Measurements from ENCODE around the gene ACAA1. TPM values are rescaled to one million over a fixed set of nuclear protein-coding genes. Genes with fewer than 3 reads are reported as not detected.
"Not testable (repeated sequence)": the region's sequence is repeated elsewhere in the genome, so short reads cannot be mapped to it uniquely, and the experiment has no call there.

Gene ACAA1
- total RNA-seq, 4 donors from 2014 or later, result 123 to 278 (median 204) TPM

GRCh38 chr3:38163117-38163840 lies 26.4 kb upstream of the ACAA1 start:
- H3K27ac ChIP-seq, result peak overlapping the region; percentile 93 to 97 (median 96)
- in situ Hi-C loops (cut with MboI; ENCODE audit: low pct_ligation_motif_present in 1 of 4, low pct_unique_long_range_greater_than_20kb in 1 of 4, low sequenced_read_pairs in 3 of 4) (no loop called here), intact Hi-C loops (cut with DNase I; ENCODE audit: low total_unique reads) (no loop called here)
- TF ChIP-seq, protein P1, sequence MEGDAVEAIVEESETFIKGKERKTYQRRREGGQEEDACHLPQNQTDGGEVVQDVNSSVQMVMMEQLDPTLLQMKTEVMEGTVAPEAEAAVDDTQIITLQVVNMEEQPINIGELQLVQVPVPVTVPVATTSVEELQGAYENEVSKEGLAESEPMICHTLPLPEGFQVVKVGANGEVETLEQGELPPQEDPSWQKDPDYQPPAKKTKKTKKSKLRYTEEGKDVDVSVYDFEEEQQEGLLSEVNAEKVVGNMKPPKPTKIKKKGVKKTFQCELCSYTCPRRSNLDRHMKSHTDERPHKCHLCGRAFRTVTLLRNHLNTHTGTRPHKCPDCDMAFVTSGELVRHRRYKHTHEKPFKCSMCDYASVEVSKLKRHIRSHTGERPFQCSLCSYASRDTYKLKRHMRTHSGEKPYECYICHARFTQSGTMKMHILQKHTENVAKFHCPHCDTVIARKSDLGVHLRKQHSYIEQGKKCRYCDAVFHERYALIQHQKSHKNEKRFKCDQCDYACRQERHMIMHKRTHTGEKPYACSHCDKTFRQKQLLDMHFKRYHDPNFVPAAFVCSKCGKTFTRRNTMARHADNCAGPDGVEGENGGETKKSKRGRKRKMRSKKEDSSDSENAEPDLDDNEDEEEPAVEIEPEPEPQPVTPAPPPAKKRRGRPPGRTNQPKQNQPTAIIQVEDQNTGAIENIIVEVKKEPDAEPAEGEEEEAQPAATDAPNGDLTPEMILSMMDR (IDR thresholded peaks at IDR 0.05), result peak; percentile 8 to 23 (median 20)
- no peak for TF ChIP-seq EP300 (IDR thresholded peaks at IDR 0.05; ENCODE audit: low read depth)
- TF ChIP-seq POLR2AphosphoS5 (IDR thresholded peaks at IDR 0.05), result no peak
- 86 to 90% methylated on average over 8 to 12 of the region's 12 CpGs for WGBS, 2 donors (ENCODE audit: low coverage in 1 of 2)
- no peaks in the 10 kb centered on the region for H3K9me3 ChIP-seq
- DNase-seq, result no peak
- H3K4me3 ChIP-seq, result no peak overlapping the region
- no peaks in the 10 kb centered on the region for H3K27me3 ChIP-seq
- H3K4me1 ChIP-seq, result peaks cover 8 to 30% (median 18%) of the 10 kb centered on the region in 4 donors
- H3K36me3 ChIP-seq, result no peaks in the 10 kb centered on the region

DNA sequence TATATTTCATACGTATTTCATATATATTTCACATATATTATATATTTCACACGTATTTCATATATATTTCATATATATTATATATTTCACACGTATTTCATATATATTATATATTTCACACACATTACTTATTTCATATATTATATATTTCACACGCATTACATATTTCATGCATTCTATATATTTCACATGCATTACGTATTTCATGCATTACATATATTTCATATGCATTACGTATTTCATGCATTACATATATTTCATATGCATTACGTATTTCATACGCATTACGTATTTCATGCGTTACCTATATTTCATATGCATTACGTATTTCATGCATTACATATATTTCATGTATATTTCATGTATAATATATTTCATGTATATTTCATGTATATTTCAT lies 23.8 kb upstream of the ACAA1 start:
- 90 to 95% methylated on average over 11 of the region's 11 CpGs for WGBS, 2 donors (ENCODE audit: low coverage in 1 of 2)

GRCh38 chr3:38158472-38158871 lies 21.5 kb upstream of the ACAA1 start:
- no peak for DNase-seq
- WGBS, 2 donors (ENCODE audit: low coverage in 1 of 2), result 81 to 87% methylated on average over 5 of the region's 5 CpGs
- Histone ChIP-seq H3K9me3 (no peaks in the 10 kb centered on the region), H3K36me3 (no peaks in the 10 kb centered on the region), H3K4me3 (no peak overlapping the region), H3K4me1 (peaks cover 0 to 6% (median 0%) of the 10 kb centered on the region in 4 donors), H3K27ac (no peak overlapping the region), H3K27me3 (no peaks in the 10 kb centered on the region)
- TF ChIP-seq, protein P1 (IDR thresholded peaks at IDR 0.05), result no peak
- no peak for TF ChIP-seq POLR2AphosphoS5 (IDR thresholded peaks at IDR 0.05)
- no peak for TF ChIP-seq EP300 (IDR thresholded peaks at IDR 0.05; ENCODE audit: low read depth)
- no peak for TF ChIP-seq POLR2A (IDR thresholded peaks at IDR 0.05)
- intact Hi-C loops (cut with DNase I; ENCODE audit: low total_unique reads), result no loop called here
- in situ Hi-C loops (cut with MboI; ENCODE audit: low pct_ligation_motif_present in 1 of 4, low pct_unique_long_range_greater_than_20kb in 1 of 4, low sequenced_read_pairs in 3 of 4), result no loop called here

More for the DNA sequence above, 23.8 kb upstream of the ACAA1 start:
- intact Hi-C loops (cut with DNase I; ENCODE audit: low total_unique reads); in situ Hi-C loops (cut with MboI; ENCODE audit: low pct_ligation_motif_present in 1 of 4, low pct_unique_long_range_greater_than_20kb in 1 of 4, low sequenced_read_pairs in 3 of 4); H3K4me3 ChIP-seq; DNase-seq; H3K27ac ChIP-seq; H3K9me3 ChIP-seq; H3K27me3 ChIP-seq; H3K4me1 ChIP-seq; H3K36me3 ChIP-seq: not testable (repeated sequence)

GRCh38 chr3:38157595-38157994 lies 20.7 kb upstream of the ACAA1 start:
- Histone ChIP-seq H3K36me3 (no peaks in the 10 kb centered on the region), H3K4me1 (peaks cover 0 to 6% (median 0%) of the 10 kb centered on the region in 4 donors), H3K27me3 (no peaks in the 10 kb centered on the region), H3K4me3 (no peak overlapping the region), H3K9me3 (no peaks in the 10 kb centered on the region), H3K27ac (no peak overlapping the region)
- TF ChIP-seq, protein P1 (IDR thresholded peaks at IDR 0.05), result no peak
- no peak for TF ChIP-seq POLR2A (IDR thresholded peaks at IDR 0.05)
- TF ChIP-seq POLR2AphosphoS5 (IDR thresholded peaks at IDR 0.05), result no peak
- TF ChIP-seq EP300 (IDR thresholded peaks at IDR 0.05; ENCODE audit: low read depth), result no peak
- no peak for DNase-seq
- WGBS, 2 donors (ENCODE audit: low coverage in 1 of 2), result 70 to 85% methylated on average over 3 of the region's 3 CpGs
- intact Hi-C loops (cut with DNase I; ENCODE audit: low total_unique reads) (no loop called here), in situ Hi-C loops (cut with MboI; ENCODE audit: low pct_ligation_motif_present in 1 of 4, low pct_unique_long_range_greater_than_20kb in 1 of 4, low sequenced_read_pairs in 3 of 4) (no loop called here)

DNA sequence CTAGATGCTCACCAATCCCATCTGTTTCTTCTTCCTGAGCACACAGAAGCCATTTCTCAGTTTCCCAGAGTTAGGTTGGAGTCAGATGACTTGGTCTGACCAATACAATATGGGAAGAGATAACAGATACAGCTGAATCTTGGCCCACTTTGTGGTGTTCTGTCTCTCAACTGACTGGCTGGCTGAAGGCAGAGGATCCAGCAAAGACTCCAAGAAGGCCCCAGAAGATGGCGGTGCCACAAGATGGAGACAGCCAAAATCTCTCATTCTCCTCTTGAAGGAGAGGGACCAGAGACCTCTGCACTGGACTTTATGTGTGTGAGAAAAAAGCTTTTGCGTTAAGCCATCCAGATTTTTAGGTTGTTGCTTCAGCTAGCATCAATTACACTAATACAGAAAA lies 20.2 kb upstream of the ACAA1 start:
- no peaks in the 10 kb centered on the region for H3K27me3 ChIP-seq
- H3K4me3 ChIP-seq, result no peak overlapping the region
- peaks cover 0 to 6% (median 0%) of the 10 kb centered on the region in 4 donors for H3K4me1 ChIP-seq
- no peak for DNase-seq
- no peaks in the 10 kb centered on the region for H3K36me3 ChIP-seq
- TF ChIP-seq POLR2AphosphoS5 (IDR thresholded peaks at IDR 0.05) (no peak), EP300 (IDR thresholded peaks at IDR 0.05; ENCODE audit: low read depth) (no peak), POLR2A (IDR thresholded peaks at IDR 0.05) (no peak)
- TF ChIP-seq, protein P1 (IDR thresholded peaks at IDR 0.05), result no peak
- no peak overlapping the region for H3K27ac ChIP-seq
- H3K9me3 ChIP-seq, result no peaks in the 10 kb centered on the region
- in situ Hi-C loops (cut with MboI; ENCODE audit: low pct_ligation_motif_present in 1 of 4, low pct_unique_long_range_greater_than_20kb in 1 of 4, low sequenced_read_pairs in 3 of 4) (no loop called here), intact Hi-C loops (cut with DNase I; ENCODE audit: low total_unique reads) (no loop called here)
- WGBS, 2 donors (ENCODE audit: low coverage in 1 of 2), result 99 to 100% methylated on average over 2 of the region's 2 CpGs

All from transverse colon (tissue), 4 donors.